Right lobe of liver (tissue), 4 donors: ENCODE measurements around the gene SCARF2.

Experiments used
- CTCF ChIP-seq, 4 donors: fragments of 200-600 bp in 3 of 4; fragments of 450-650 bp in 1 of 4; IDR thresholded peaks; one replicate each; pipeline versions ENCODE4 v1.5.1 to v1.8.0; 2016 to 2022; ENCODE audit warnings: antibody characterized with exemption in 4 of 4, mild to moderate bottlenecking in 2 of 4
- POLR2A ChIP-seq: fragments of 450-650 bp; IDR thresholded peaks from one replicate; pipeline ENCODE4 v1.6.1; 2017; ENCODE audit warnings: antibody characterized with exemption, mild to moderate bottlenecking
- donor health status: DM: no; HTN: no; CAD: no.
- donor health status: DM: no; HTN: no; CAD: no.
- donor health status: DM: no; HTN: yes; CAD: no.

- no peak for TF ChIP-seq CTCF (IDR thresholded peaks at IDR 0.05)
- TF ChIP-seq POLR2A, result no peak
Observed at GRCh38 chr22:20403779-20404140, 33.9 kb downstream of the SCARF2 start.
